HCT116 (cell line): ENCODE results near the gene APOB. TPM values are rescaled to one million over a fixed set of nuclear protein-coding genes. Genes with fewer than 3 reads are reported as not detected.

Experiments used
- ATAC-seq: fragments of 200-7000 bp; cut with Tn5 transposase; 2 replicates; pipeline ENCODE4 v1.9.1; 2020; ENCODE audit warnings: mild to moderate bottlenecking, moderate library complexity
- BruUV-seq: library from RNA; stranded (reverse); fragments of 400-500 nt; replicated peaks from 2 replicates; lab custom pipeline; 2021; lab: Mats Ljungman, UMichigan
- CTCF ChIA-PET: fragments of 300-600 bp; sonication (Branson Sonifier 250); formaldehyde crosslinking; loops from one replicate; lab custom pipeline; 2021; ENCODE audit warnings: antibody characterized with exemption; lab: Charles Lee
- POLR2A ChIA-PET: fragments of 300-600, 350-600 bp; sonication (Branson Sonifier 250); formaldehyde crosslinking; loops from one replicate; lab custom pipeline; 2021; ENCODE audit warnings: antibody characterized with exemption; lab: Charles Lee
- RAD21 ChIA-PET, 2 experiments: fragments of 300-600 bp; sonication (Branson Sonifier 250); formaldehyde crosslinking; loops; one replicate each; lab custom pipeline; 2023; ENCODE audit warnings: low total read pairs in 2 of 2; ENCODE audit not compliant: uncharacterized antibody in 2 of 2, unreplicated experiment in 2 of 2, low non-redundant PET in 1 of 2; lab: Charles Lee
- DNase-seq: peaks from one replicate; pipeline ENCODE4 v3.0.0-alpha.2; 2010; ENCODE audit warnings: low read depth, low spot score
- H2AFZ ChIP-seq: fragments of 200-600 bp; shearing (Covaris generic), sonication (generic); 2 replicates; pipeline ENCODE4 v1.6.1; 2017; ENCODE audit warnings: low read depth, mixed run types, mixed read lengths, antibody characterized with exemption, low read length; ENCODE audit not compliant: poor library complexity, severe bottlenecking
- H3K27ac ChIP-seq: 2 replicates; pipeline ENCODE4 v1.5.1; 2012; ENCODE audit warnings: low read depth, low read length
- H3K27me3 ChIP-seq: fragments of 200-600 bp; sonication (generic); 2 replicates; pipeline ENCODE4 v1.6.1; 2016; ENCODE audit warnings: mixed run types, low read length, mixed read lengths; ENCODE audit not compliant: insufficient read depth
- H3K36me3 ChIP-seq, 2 experiments: fragments of 200-500 bp in 1 of 2; fragments of 200-600 bp in 1 of 2; sonication (Bioruptor generic) in 1 of 2; sonication (generic) in 1 of 2; 2 replicates each; pipeline versions ENCODE4 v1.5.1 to v1.6.1; 2014 to 2016; ENCODE audit warnings: low read length in 2 of 2, inconsistent platforms in 1 of 2, mixed read lengths in 1 of 2, mixed run types in 1 of 2; ENCODE audit not compliant: insufficient read depth in 2 of 2, control insufficient read depth in 1 of 2
- H3K4me1 ChIP-seq, 2 experiments: fragments of 200-600 bp in 1 of 2; sonication (generic) in 1 of 2; 2 replicates each; pipeline versions ENCODE4 v1.5.1 to v1.6.1; 2012 to 2017; ENCODE audit warnings: low read length in 2 of 2, inconsistent platforms in 1 of 2, mild to moderate bottlenecking in 1 of 2, mixed read lengths in 1 of 2, mixed run types in 1 of 2, moderate library complexity in 1 of 2; ENCODE audit not compliant: insufficient read depth in 2 of 2, control insufficient read depth in 1 of 2
- H3K4me2 ChIP-seq: fragments of 200-600 bp; sonication (generic); 2 replicates; pipeline ENCODE4 v1.6.1; 2017; ENCODE audit warnings: mixed run types, low read length, mixed read lengths
- H3K4me3 ChIP-seq, 2 experiments: fragments of 200-600 bp in 1 of 2; sonication (generic) in 1 of 2; replicated peaks in 1 of 2; 2 replicates each; pipeline ENCODE4 v1.5.1; 2011 to 2016; ENCODE audit warnings: low read length in 2 of 2, control low read depth in 1 of 2, low read depth in 1 of 2, mild to moderate bottlenecking in 1 of 2, mixed read lengths in 1 of 2, mixed run types in 1 of 2
- H3K79me2 ChIP-seq: fragments of 200-600 bp; sonication (generic); 2 replicates; pipeline ENCODE4 v1.6.1; 2017; ENCODE audit warnings: mild to moderate bottlenecking, mixed run types, low read length, moderate library complexity, mixed read lengths; ENCODE audit not compliant: insufficient read depth
- H3K9ac ChIP-seq: fragments of 200-600 bp; sonication (generic); 2 replicates; pipeline ENCODE4 v1.6.1; 2016; ENCODE audit warnings: low read length, mixed read lengths
- H3K9me2 ChIP-seq: fragments of 200-600 bp; sonication (generic), shearing (Covaris generic); 2 replicates; pipeline ENCODE4 v1.6.1; 2017; ENCODE audit warnings: mixed run types, mild to moderate bottlenecking, moderate library complexity; ENCODE audit not compliant: insufficient read depth
- H3K9me3 ChIP-seq, 2 experiments: fragments of 200-500 bp in 1 of 2; fragments of 200-600 bp in 1 of 2; sonication (Bioruptor generic) in 1 of 2; sonication (generic) in 1 of 2; 2 replicates each; pipeline ENCODE4 v1.6.1; 2014 to 2017; ENCODE audit warnings: low read length in 2 of 2, mixed read lengths in 2 of 2, inconsistent platforms in 1 of 2, low read depth in 1 of 2, mild to moderate bottlenecking in 1 of 2, mixed run types in 1 of 2, moderate library complexity in 1 of 2; ENCODE audit not compliant: control insufficient read depth in 1 of 2, insufficient read depth in 1 of 2
- H4K20me1 ChIP-seq: fragments of 200-600 bp; sonication (generic), shearing (Covaris generic); 2 replicates; pipeline ENCODE4 v1.6.1; 2017; ENCODE audit warnings: mixed run types, mild to moderate bottlenecking, moderate library complexity; ENCODE audit not compliant: insufficient read depth
- ELF1 ChIP-seq: IDR thresholded peaks from 2 replicates; pipeline ENCODE4 v1.6.1; 2012; ENCODE audit warnings: low read depth, borderline replicate concordance
- EZH2 ChIP-seq: fragments of 200-600 bp; sonication (generic); IDR thresholded peaks from 2 replicates; pipeline ENCODE4 v1.6.1; 2017; ENCODE audit warnings: antibody characterized with exemption, mixed run types
- EZH2phosphoT487 ChIP-seq: fragments of 200-600 bp; IDR thresholded peaks from 2 replicates; pipeline ENCODE4 v1.6.1; 2018; ENCODE audit warnings: antibody characterized with exemption, borderline replicate concordance
- RAD21 ChIP-seq: IDR thresholded peaks from 2 replicates; pipeline ENCODE4 v1.6.1; 2012; ENCODE audit warnings: low read depth, mild to moderate bottlenecking
- SIN3A ChIP-seq: IDR thresholded peaks from 2 replicates; pipeline ENCODE4 v1.6.1; 2012; ENCODE audit warnings: low read depth
- SRF ChIP-seq: IDR thresholded peaks from 2 replicates; pipeline ENCODE4 v1.6.1; 2012; ENCODE audit warnings: low read depth
- TCF7L2 ChIP-seq: IDR thresholded peaks from 2 replicates; pipeline ENCODE4 v1.7.0; 2011; ENCODE audit warnings: borderline replicate concordance, inconsistent platforms; ENCODE audit not compliant: insufficient read depth, insufficient read length; ENCODE audit errors: extremely low read depth
- YY1 ChIP-seq: IDR thresholded peaks from 2 replicates; pipeline ENCODE4 v1.6.1; 2011; ENCODE audit warnings: low read length, low read depth, moderate library complexity, mild to moderate bottlenecking; ENCODE audit not compliant: insufficient replicate concordance; ENCODE audit errors: extremely low read depth
- intact Hi-C: fragments of 100-400 bp; cut with micrococcal nuclease; formaldehyde crosslinking; loops from 2 replicates; pipeline ENCODE4 v1.10.0; 2022
- total RNA-seq: library from RNA; stranded (reverse); gene quantifications from one replicate; pipeline ENCODE4 v1.2.1, GENCODE V29; 2021; ENCODE audit not compliant: unreplicated experiment

APOB gene
- total RNA-seq, 1 experiment from 2014 or later: 1.6 TPM

- no peak for TF ChIP-seq TCF7L2
Observed at GRCh38 chr2:21038403-21039073, 5.3 kb downstream of the APOB start (continued).

GRCh38 chr2:21037671-21038108 is 6.2 kb downstream of the APOB start:
- Histone ChIP-seq H3K4me3 (no peak overlapping the region), H4K20me1 (no peaks in the 10 kb centered on the region; the same call in 1 of the 2 replicates), H3K4me1 (no peaks in the 10 kb centered on the region), H3K9me2 (no peaks in the 10 kb centered on the region), H2AFZ (no peak overlapping the region), H3K79me2 (no peaks in the 10 kb centered on the region), H3K9me3 (no peaks in the 10 kb centered on the region), H3K27ac (no peak overlapping the region), H3K27me3 (peaks cover 31% of the 10 kb centered on the region), H3K36me3 (no peaks in the 10 kb centered on the region), H3K9ac (no peak overlapping the region), H3K4me2 (no peak overlapping the region)
- ATAC-seq (no peak), DNase-seq (no peak)
- intact Hi-C loops: no loop called here
- TF ChIP-seq EZH2phosphoT487 (no peak), ELF1 (no peak), YY1 (no peak), RAD21 (no peak), SRF (no peak), SIN3A (no peak), EZH2 (no peak)
- ChIA-PET POLR2A (no interaction called here), CTCF (no interaction called here), RAD21 (no interaction called here)
- no TSS peak for BruUV-seq
